H9 (cell line): ENCODE data around the gene UFC1. TPM values are rescaled to one million over a fixed set of nuclear protein-coding genes. Genes with fewer than 3 reads are reported as not detected.

Experiments
- DNase-seq: peaks from one replicate; pipeline ENCODE4 v3.0.0-alpha.2; 2017
- H2AFZ ChIP-seq: one replicate; pipeline ENCODE4 v1.6.1; 2013; ENCODE audit warnings: mild to moderate bottlenecking, low read length, control low read depth, moderate library complexity
- H2AK5ac ChIP-seq: 2 replicates; pipeline ENCODE4 v1.6.1; 2013; ENCODE audit warnings: low read length, control low read depth, mixed read lengths; ENCODE audit not compliant: insufficient read length
- H2BK120ac ChIP-seq: one replicate; pipeline ENCODE4 v1.6.1; 2013; ENCODE audit warnings: low read depth, mild to moderate bottlenecking, low read length, control low read depth, inconsistent platforms; ENCODE audit not compliant: poor library complexity, severe bottlenecking
- H2BK12ac ChIP-seq: 2 replicates; pipeline ENCODE4 v1.6.1; 2013; ENCODE audit warnings: low read length, control low read depth, mixed read lengths, low read depth; ENCODE audit not compliant: insufficient read length
- H2BK15ac ChIP-seq: 2 replicates; pipeline ENCODE4 v1.6.1; 2013; ENCODE audit warnings: low read depth, low read length, control low read depth
- H2BK20ac ChIP-seq: one replicate; pipeline ENCODE4 v1.6.1; 2013; ENCODE audit warnings: low read depth, mild to moderate bottlenecking, low read length, control low read depth, inconsistent platforms; ENCODE audit not compliant: poor library complexity, severe bottlenecking
- H2BK5ac ChIP-seq: 2 replicates; pipeline ENCODE4 v1.6.1; 2013; ENCODE audit warnings: low read length, control low read depth, mixed read lengths; ENCODE audit not compliant: insufficient read length
- H3K14ac ChIP-seq: 2 replicates; pipeline ENCODE4 v1.6.1; 2013; ENCODE audit warnings: low read length, control low read depth; ENCODE audit not compliant: insufficient read depth
- H3K18ac ChIP-seq: 2 replicates; pipeline ENCODE4 v1.6.1; 2013; ENCODE audit warnings: low read depth, mild to moderate bottlenecking, mixed read lengths, low read length, control low read depth; ENCODE audit not compliant: insufficient read length
- H3K23ac ChIP-seq: 2 replicates; pipeline ENCODE4 v1.6.1; 2013; ENCODE audit warnings: low read length, control low read depth, mixed read lengths, low read depth; ENCODE audit not compliant: insufficient read length
- H3K23me2 ChIP-seq: 2 replicates; pipeline ENCODE4 v1.6.1; 2013; ENCODE audit warnings: low read depth, mild to moderate bottlenecking, mixed read lengths, low read length, control low read depth; ENCODE audit not compliant: insufficient read length, poor library complexity, severe bottlenecking
- H3K27ac ChIP-seq: 2 replicates; pipeline ENCODE4 v1.5.1; 2013; ENCODE audit warnings: low read length, control low read depth, mixed read lengths, low read depth; ENCODE audit not compliant: insufficient read length
- H3K27me3 ChIP-seq: 2 replicates; pipeline ENCODE4 v1.6.1; 2013; ENCODE audit warnings: low read length, control low read depth, inconsistent platforms; ENCODE audit not compliant: insufficient read depth
- H3K4ac ChIP-seq: 2 replicates; pipeline ENCODE4 v1.6.1; 2013; ENCODE audit warnings: low read depth, mild to moderate bottlenecking, control low read depth, inconsistent platforms, low read length, moderate library complexity
- H3K4me1 ChIP-seq: 2 replicates; pipeline ENCODE4 v1.6.1; 2013; ENCODE audit warnings: low read length, control low read depth, inconsistent platforms; ENCODE audit not compliant: insufficient read depth
- H3K4me2 ChIP-seq: 2 replicates; pipeline ENCODE4 v1.6.1; 2013; ENCODE audit warnings: low read length, control low read depth, mixed read lengths; ENCODE audit not compliant: insufficient read length, insufficient read depth
- H3K56ac ChIP-seq: 2 replicates; pipeline ENCODE4 v1.6.1; 2013; ENCODE audit warnings: low read depth, mild to moderate bottlenecking, mixed read lengths, low read length, control low read depth; ENCODE audit not compliant: insufficient read length
- H3K79me1 ChIP-seq: 2 replicates; pipeline ENCODE4 v1.6.1; 2013; ENCODE audit warnings: low read depth, mild to moderate bottlenecking, moderate library complexity, low read length, control low read depth, inconsistent platforms; ENCODE audit not compliant: insufficient read depth, poor library complexity, severe bottlenecking
- H3K79me2 ChIP-seq: 2 replicates; pipeline ENCODE4 v1.6.1; 2013; ENCODE audit warnings: low read length, control low read depth, inconsistent platforms; ENCODE audit not compliant: insufficient read depth
- H3K9ac ChIP-seq: 2 replicates; pipeline ENCODE4 v1.6.1; 2013; ENCODE audit warnings: low read length, control low read depth, mixed read lengths; ENCODE audit not compliant: insufficient read length; ENCODE audit errors: extremely low read depth
- H3K9me3 ChIP-seq: one replicate; pipeline ENCODE4 v1.6.1; 2013; ENCODE audit warnings: low read depth, low read length, inconsistent platforms; ENCODE audit not compliant: control insufficient read depth
- H3T11ph ChIP-seq: one replicate; pipeline ENCODE4 v1.6.1; 2013; ENCODE audit warnings: mild to moderate bottlenecking, low read length, control low read depth, inconsistent platforms
- H4K20me1 ChIP-seq: one replicate; pipeline ENCODE4 v1.6.1; 2013; ENCODE audit not compliant: control insufficient read depth, insufficient read length, insufficient read depth
- H4K5ac ChIP-seq: 2 replicates; pipeline ENCODE4 v1.6.1; 2013; ENCODE audit warnings: low read depth, mild to moderate bottlenecking, mixed read lengths, low read length, control low read depth; ENCODE audit not compliant: insufficient read length
- H4K8ac ChIP-seq: replicated peaks from 2 replicates; pipeline ENCODE4 v1.6.1; 2013; ENCODE audit warnings: low read length, control low read depth, mixed read lengths, low read depth; ENCODE audit not compliant: insufficient read length
- H4K91ac ChIP-seq: 2 replicates; pipeline ENCODE4 v1.6.1; 2013; ENCODE audit warnings: low read depth, mild to moderate bottlenecking, moderate library complexity, mixed read lengths, low read length, control low read depth; ENCODE audit not compliant: insufficient read length
- H3K27ac Mint-ChIP-seq, 3 experiments: 2 replicates in 2 of 3; 3 replicates in 1 of 3; pipeline ENCODE4 v1.8.0; 2020 to 2021; ENCODE audit warnings: mixed read lengths in 3 of 3, mild to moderate bottlenecking in 1 of 3, moderate library complexity in 1 of 3
- H3K27me3 Mint-ChIP-seq: 2 replicates; pipeline ENCODE4 v1.8.0; 2021; ENCODE audit warnings: low read depth, mild to moderate bottlenecking, moderate library complexity, mixed read lengths
- H3K36me3 Mint-ChIP-seq, 3 experiments: 2 replicates in 2 of 3; 3 replicates in 1 of 3; pipeline ENCODE4 v1.8.0; 2020 to 2021; ENCODE audit warnings: low read depth in 3 of 3, mixed read lengths in 3 of 3; ENCODE audit not compliant: insufficient read depth in 1 of 3
- H3K4me1 Mint-ChIP-seq, 2 experiments: 2 replicates each; pipeline ENCODE4 v1.8.0; 2020; ENCODE audit warnings: mixed read lengths in 2 of 2
- H3K4me3 Mint-ChIP-seq, 2 experiments: 2 replicates in 1 of 2; 3 replicates in 1 of 2; pipeline ENCODE4 v1.8.0; 2020 to 2021; ENCODE audit warnings: mild to moderate bottlenecking in 2 of 2, mixed read lengths in 2 of 2, moderate library complexity in 1 of 2
- H3K9me3 Mint-ChIP-seq, 2 experiments: 2 replicates in 1 of 2; 3 replicates in 1 of 2; pipeline ENCODE4 v1.8.0; 2020; ENCODE audit warnings: mild to moderate bottlenecking in 2 of 2, mixed read lengths in 2 of 2, moderate library complexity in 1 of 2
- WGBS: extraction: QIAGEN DNeasy Blood & Tissue Kit; methylation state at CpG from one replicate; pipeline ENCODE4 v1.1.7; 2013; ENCODE audit warnings: missing lambda C conversion rate, low lambda C conversion rate, mixed read lengths; ENCODE audit not compliant: insufficient read length; ENCODE audit errors: extremely low coverage; 5-methylcytosine and 5-hydroxymethylcytosine counted together
- total RNA-seq: library from RNA; stranded (reverse); gene quantifications from 2 replicates; pipeline ENCODE4 v1.2.1, GENCODE V29; 2021
- TF ChIP-seq, protein P1 (sequence below): fragments of 200-600 bp; sonication (generic); conservative IDR thresholded peaks from 3 replicates; pipeline ENCODE4 v1.8.0; 2021; ENCODE audit warnings: antibody characterized with exemption, mild to moderate bottlenecking

The UFC1 gene
- total RNA-seq, 1 experiment from 2014 or later = 93.4 TPM

GRCh38 chr1:161140755-161141400 lies 12.9 kb upstream of the UFC1 start:
- H4K8ac ChIP-seq = no peak overlapping the region
- no peak overlapping the region for H2AK5ac ChIP-seq
- H3K23ac ChIP-seq = no peak overlapping the region
- H3K36me3 Mint-ChIP-seq = no peaks in the 10 kb centered on the region
- DNase-seq = no peak
- no peak overlapping the region for H3K27ac ChIP-seq
- H3K56ac ChIP-seq = no peak overlapping the region
- H3K4me1 ChIP-seq = no peaks in the 10 kb centered on the region
- H2BK20ac ChIP-seq = no peak overlapping the region
- H3K27me3 ChIP-seq = no peaks in the 10 kb centered on the region
- H3K4me2 ChIP-seq = no peak overlapping the region
- no peak overlapping the region for H3K14ac ChIP-seq
- no peak overlapping the region for H2BK15ac ChIP-seq
- H3K9me3 Mint-ChIP-seq = no peaks in the 10 kb centered on the region
- no peaks in the 10 kb centered on the region for H3K27me3 Mint-ChIP-seq
- H4K20me1 ChIP-seq = no peaks in the 10 kb centered on the region
- no peaks in the 10 kb centered on the region for H3K9me3 ChIP-seq
- H3T11ph ChIP-seq = no peak overlapping the region
- H3K4me1 Mint-ChIP-seq = no peaks in the 10 kb centered on the region
- H2AFZ ChIP-seq = no peak overlapping the region
- no peaks in the 10 kb centered on the region for H3K79me2 ChIP-seq
- H3K18ac ChIP-seq = no peak overlapping the region
- no peak overlapping the region for H4K91ac ChIP-seq
- TF ChIP-seq, protein P1, sequence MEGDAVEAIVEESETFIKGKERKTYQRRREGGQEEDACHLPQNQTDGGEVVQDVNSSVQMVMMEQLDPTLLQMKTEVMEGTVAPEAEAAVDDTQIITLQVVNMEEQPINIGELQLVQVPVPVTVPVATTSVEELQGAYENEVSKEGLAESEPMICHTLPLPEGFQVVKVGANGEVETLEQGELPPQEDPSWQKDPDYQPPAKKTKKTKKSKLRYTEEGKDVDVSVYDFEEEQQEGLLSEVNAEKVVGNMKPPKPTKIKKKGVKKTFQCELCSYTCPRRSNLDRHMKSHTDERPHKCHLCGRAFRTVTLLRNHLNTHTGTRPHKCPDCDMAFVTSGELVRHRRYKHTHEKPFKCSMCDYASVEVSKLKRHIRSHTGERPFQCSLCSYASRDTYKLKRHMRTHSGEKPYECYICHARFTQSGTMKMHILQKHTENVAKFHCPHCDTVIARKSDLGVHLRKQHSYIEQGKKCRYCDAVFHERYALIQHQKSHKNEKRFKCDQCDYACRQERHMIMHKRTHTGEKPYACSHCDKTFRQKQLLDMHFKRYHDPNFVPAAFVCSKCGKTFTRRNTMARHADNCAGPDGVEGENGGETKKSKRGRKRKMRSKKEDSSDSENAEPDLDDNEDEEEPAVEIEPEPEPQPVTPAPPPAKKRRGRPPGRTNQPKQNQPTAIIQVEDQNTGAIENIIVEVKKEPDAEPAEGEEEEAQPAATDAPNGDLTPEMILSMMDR = no peak
- H3K4me3 Mint-ChIP-seq = no peak overlapping the region
- H3K9ac ChIP-seq = no peak overlapping the region
- H2BK12ac ChIP-seq = no peak overlapping the region
- no peak overlapping the region for H3K27ac Mint-ChIP-seq
- H2BK120ac ChIP-seq = no peak overlapping the region
- no peak overlapping the region for H4K5ac ChIP-seq
- H3K4ac ChIP-seq = no peak overlapping the region
- no CpG with 5 or more reads among the region's 29 CpGs for WGBS
- H3K79me1 ChIP-seq = no peaks in the 10 kb centered on the region
- no peaks in the 10 kb centered on the region for H3K23me2 ChIP-seq
- no peak overlapping the region for H2BK5ac ChIP-seq
